Brain microvascular endothelial cell (primary cell): ENCODE data around the gene KDM7A.

Experiments
- DNase-seq: peaks from one replicate; pipeline ENCODE4 v3.0.0-alpha.2; 2020
- H3K27ac ChIP-seq: fragments of 250-450 bp; sonication (Bioruptor Pico); 2 replicates; pipeline ENCODE4 v1.5.1; 2020; ENCODE audit warnings: mild to moderate bottlenecking, moderate library complexity
- H3K27me3 ChIP-seq: fragments of 250-450 bp; sonication (Bioruptor Pico); replicated peaks from 2 replicates; pipeline ENCODE4 v1.5.1; 2020; ENCODE audit warnings: mild to moderate bottlenecking
- H3K36me3 ChIP-seq: fragments of 250-450 bp; sonication (Bioruptor Pico); replicated peaks from 2 replicates; pipeline ENCODE4 v1.5.1; 2020; ENCODE audit warnings: mild to moderate bottlenecking
- H3K4me3 ChIP-seq: 2 replicates; pipeline ENCODE4 v1.5.1; 2011; ENCODE audit warnings: low read depth, mild to moderate bottlenecking, control low read depth, low read length, moderate library complexity
- CTCF ChIP-seq: IDR thresholded peaks from 2 replicates; pipeline ENCODE4 v1.5.1; 2011; ENCODE audit warnings: low read depth, mild to moderate bottlenecking, moderate library complexity, low read length, control low read depth, inconsistent platforms; ENCODE audit errors: missing control alignments
- in situ Hi-C: cut with HindIII; loops from 2 replicates; pipeline ENCODE4 v1.10.0; 2017; ENCODE audit warnings: low sequenced_read_pairs, low pct_ligation_motif_present

The KDM7A gene

GRCh38 chr7:140055833-140056232, 121.0 kb downstream of the KDM7A start:
- in situ Hi-C loops = no loop called here

GRCh38 chr7:140054751-140055150, 122.0 kb downstream of the KDM7A start:
- Histone ChIP-seq H3K27me3 (no peaks in the 10 kb centered on the region), H3K27ac (no peak overlapping the region), H3K36me3 (peaks cover 2% of the 10 kb centered on the region), H3K4me3 (no peak overlapping the region)
- in situ Hi-C loops = no loop called here
- no peak for DNase-seq
- no peak for TF ChIP-seq CTCF

More at GRCh38 chr7:140055833-140056232, 121.0 kb downstream of the KDM7A start:
- Histone ChIP-seq H3K27me3 (no peaks in the 10 kb centered on the region), H3K27ac (no peak overlapping the region), H3K36me3 (peaks cover 2% of the 10 kb centered on the region), H3K4me3 (no peak overlapping the region)
- TF ChIP-seq CTCF = no peak
- DNase-seq = no peak

- TF ChIP-seq CTCF = no peak
- Histone ChIP-seq H3K36me3 (peaks cover 2% of the 10 kb centered on the region), H3K4me3 (no peak overlapping the region), H3K27ac (no peak overlapping the region), H3K27me3 (no peaks in the 10 kb centered on the region)
- in situ Hi-C loops = no loop called here
- no peak for DNase-seq
These were observed 122.8 kb downstream of the KDM7A start for GRCh38 chr7:140053812-140054539.

- Histone ChIP-seq H3K27me3 (no peaks in the 10 kb centered on the region), H3K4me3 (no peak overlapping the region), H3K36me3 (no peaks in the 10 kb centered on the region), H3K27ac (no peak overlapping the region)
- TF ChIP-seq CTCF = no peak
- in situ Hi-C loops = no loop called here
- no peak for DNase-seq
These were observed 125.0 kb downstream of the KDM7A start for GRCh38 chr7:140051820-140052219.

GRCh38 chr7:140050100-140050499, 126.7 kb downstream of the KDM7A start:
- Histone ChIP-seq H3K4me3 (no peak overlapping the region), H3K27ac (no peak overlapping the region), H3K27me3 (no peaks in the 10 kb centered on the region), H3K36me3 (no peaks in the 10 kb centered on the region)
- no peak for TF ChIP-seq CTCF
- in situ Hi-C loops = no loop called here
- no peak for DNase-seq

GRCh38 chr7:140049339-140050024, 127.3 kb downstream of the KDM7A start:
- no peak for DNase-seq
- in situ Hi-C loops = no loop called here
- TF ChIP-seq CTCF = no peak
- Histone ChIP-seq H3K27me3 (no peaks in the 10 kb centered on the region), H3K4me3 (no peak overlapping the region), H3K36me3 (no peaks in the 10 kb centered on the region), H3K27ac (no peak overlapping the region)
